ENCODE data around the gene ARHGAP24.

The ARHGAP24 gene

DNA sequence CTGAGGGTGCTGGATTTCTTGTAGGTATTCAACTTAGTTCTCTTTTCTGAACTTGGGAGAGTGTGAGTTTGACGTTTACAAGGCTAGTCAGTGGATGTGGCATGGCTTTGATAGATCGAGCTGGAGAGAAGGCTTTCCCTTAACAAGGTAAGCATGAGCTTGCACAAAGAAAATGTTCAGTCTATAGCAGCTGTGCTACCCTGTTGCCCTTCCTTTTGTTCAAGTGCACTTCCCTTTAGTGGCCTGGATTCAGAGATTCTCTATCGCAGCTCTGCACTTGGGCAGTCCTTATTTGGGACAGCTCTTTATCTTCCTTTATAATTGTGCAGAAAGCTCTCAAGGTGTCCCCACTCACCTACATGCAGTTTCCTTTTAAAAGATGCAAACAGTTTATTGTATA, 198.0 kb downstream of the ARHGAP24 start:
- DNase-seq (ENCODE audit: low read depth, low spot score) = no peak
- POLR2A ChIA-PET = no interaction called here
- no peak overlapping the region for H3K4me3 ChIP-seq (ENCODE audit: low read depth, low read length)
- CTCF ChIA-PET = no interaction called here
- TF ChIP-seq, protein P1, sequence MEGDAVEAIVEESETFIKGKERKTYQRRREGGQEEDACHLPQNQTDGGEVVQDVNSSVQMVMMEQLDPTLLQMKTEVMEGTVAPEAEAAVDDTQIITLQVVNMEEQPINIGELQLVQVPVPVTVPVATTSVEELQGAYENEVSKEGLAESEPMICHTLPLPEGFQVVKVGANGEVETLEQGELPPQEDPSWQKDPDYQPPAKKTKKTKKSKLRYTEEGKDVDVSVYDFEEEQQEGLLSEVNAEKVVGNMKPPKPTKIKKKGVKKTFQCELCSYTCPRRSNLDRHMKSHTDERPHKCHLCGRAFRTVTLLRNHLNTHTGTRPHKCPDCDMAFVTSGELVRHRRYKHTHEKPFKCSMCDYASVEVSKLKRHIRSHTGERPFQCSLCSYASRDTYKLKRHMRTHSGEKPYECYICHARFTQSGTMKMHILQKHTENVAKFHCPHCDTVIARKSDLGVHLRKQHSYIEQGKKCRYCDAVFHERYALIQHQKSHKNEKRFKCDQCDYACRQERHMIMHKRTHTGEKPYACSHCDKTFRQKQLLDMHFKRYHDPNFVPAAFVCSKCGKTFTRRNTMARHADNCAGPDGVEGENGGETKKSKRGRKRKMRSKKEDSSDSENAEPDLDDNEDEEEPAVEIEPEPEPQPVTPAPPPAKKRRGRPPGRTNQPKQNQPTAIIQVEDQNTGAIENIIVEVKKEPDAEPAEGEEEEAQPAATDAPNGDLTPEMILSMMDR (IDR thresholded peaks at IDR 0.05; ENCODE audit: insufficient read depth, low read length, missing control alignments) = no peak

DNA sequence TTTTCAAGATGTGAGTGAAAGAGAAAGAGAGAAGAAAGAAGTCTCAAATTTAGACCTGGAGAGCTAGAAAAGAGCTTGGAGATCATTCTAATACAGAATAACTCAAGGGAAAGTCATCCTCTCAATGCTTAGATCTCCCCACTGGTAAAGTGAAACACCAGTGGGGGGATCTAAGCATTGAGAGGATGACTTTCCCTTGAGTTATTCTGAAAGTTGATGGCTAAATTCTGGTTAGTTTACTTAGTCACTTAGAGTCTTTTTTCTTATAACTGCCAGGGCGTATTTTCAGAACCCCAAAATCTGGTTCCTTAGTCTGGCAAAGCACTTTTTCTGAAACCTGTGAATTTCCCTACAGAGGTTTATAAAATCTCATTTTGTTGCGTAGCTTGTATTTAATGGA, 198.6 kb downstream of the ARHGAP24 start:
- POLR2A ChIA-PET = no interaction called here
- CTCF ChIA-PET = no interaction called here
- TF ChIP-seq, protein P1 (IDR thresholded peaks at IDR 0.05; ENCODE audit: insufficient read depth, low read length, missing control alignments) = no peak
- H3K4me3 ChIP-seq (ENCODE audit: low read depth, low read length) = no peak overlapping the region
- no peak for DNase-seq (ENCODE audit: low read depth, low spot score)

DNA sequence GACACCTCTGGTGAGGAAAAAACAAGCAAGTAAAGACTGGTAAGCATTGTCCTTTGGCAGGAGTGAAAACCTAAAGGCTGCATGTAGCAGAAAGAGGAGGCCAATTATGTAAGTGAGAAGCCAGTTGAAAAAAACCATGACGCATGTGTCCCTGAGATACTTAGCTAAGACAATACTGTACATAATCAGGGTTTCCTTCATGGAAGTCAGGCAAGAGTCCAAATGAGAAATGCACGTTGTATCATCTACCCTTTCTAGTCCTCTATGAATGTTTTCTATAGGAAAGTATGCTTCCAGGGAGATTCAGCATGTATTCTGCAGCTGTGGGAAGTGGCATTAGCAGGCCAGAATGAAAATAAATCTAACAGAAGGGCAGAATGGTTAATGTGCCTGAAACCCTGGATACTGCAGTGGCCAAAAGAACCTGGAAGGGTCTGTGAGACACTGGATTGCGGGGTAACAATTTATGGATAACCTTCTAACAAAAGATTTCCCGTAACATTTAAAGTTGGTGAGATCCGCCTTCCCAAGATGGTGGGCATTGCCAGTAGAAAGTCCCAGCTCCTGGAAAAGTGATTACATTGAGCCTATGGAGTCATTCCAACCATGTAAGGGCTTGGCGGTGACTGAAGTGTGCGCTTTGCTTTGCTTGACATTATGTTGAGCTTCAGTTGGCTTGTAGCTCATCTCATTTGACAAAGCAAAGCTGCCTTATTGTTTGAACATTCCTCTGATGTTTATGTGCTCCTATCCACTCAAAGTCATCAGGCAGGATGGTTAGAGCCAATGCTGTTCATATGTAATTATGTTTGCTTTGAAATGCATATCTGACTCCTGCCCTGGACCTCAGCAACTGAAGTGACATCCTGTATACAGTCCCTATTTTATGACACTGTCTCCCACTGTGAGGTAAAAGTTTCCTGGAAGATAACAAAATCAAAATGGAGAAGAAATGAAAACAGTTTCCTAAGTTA, 200.4 kb downstream of the ARHGAP24 start:
- TF ChIP-seq, protein P1 (IDR thresholded peaks at IDR 0.05; ENCODE audit: insufficient read depth, low read length, missing control alignments) = no peak
- H3K4me3 ChIP-seq (ENCODE audit: low read depth, low read length) = no peak overlapping the region
- ChIA-PET POLR2A (no interaction called here), CTCF (no interaction called here)
- no peak for DNase-seq (ENCODE audit: low read depth, low spot score)

DNA sequence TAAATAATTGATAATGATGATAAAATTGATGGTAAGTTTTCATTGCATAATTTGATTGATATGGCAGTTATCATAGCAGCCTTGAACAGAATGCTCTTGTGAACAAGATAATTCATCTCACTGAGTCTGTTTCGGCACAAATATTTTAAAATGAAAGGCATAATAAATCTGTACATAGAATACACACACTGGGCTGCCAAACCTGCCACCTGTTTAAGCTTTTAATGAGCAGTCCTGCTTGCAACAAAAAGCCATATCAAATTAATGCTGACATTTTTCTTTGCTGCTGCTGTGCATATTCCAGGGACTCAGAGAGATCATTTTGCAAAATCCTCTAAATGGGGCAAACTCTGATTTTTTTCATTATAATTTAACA, 201.1 kb downstream of the ARHGAP24 start:
- TF ChIP-seq, protein P1 (IDR thresholded peaks at IDR 0.05; ENCODE audit: insufficient read depth, low read length, missing control alignments) = no peak
- POLR2A ChIA-PET = no interaction called here
- DNase-seq (ENCODE audit: low read depth, low spot score) = no peak
- CTCF ChIA-PET = no interaction called here
- H3K4me3 ChIP-seq (ENCODE audit: low read depth, low read length) = no peak overlapping the region

DNA sequence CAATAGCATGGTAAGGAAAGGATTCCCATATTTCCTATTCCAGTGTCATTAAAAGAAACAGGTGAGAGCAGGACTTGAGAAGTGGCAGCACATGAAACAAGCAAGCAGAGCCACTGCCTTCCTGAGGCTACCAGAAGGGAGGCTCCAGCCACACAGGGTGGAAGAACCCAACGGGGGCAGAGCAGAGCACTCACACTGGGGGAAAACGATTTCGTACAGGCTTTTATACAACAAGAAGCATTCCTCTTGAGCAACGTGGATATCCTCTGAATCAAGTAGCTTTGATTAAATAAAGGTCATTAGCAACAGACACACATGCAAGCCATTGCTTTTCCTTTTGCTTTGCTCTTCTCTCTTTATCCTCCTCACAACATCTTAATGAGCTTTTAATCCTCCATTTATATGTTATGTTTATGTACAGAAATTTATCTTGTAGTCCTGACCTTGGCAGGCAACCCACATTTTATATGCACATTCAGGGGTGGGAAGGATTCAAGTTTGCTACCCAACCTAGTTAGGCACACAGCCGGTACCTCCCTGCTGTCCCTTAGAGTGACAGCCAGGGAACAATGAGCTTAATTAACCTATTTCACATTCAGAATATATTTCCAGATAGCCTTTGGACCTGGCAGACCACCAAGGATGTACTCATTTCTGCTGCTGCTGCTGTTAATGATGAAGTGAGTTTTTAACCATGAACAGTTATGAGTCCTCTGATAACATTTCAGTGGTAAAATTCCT, 202.1 kb downstream of the ARHGAP24 start:
- TF ChIP-seq, protein P1 (IDR thresholded peaks at IDR 0.05; ENCODE audit: insufficient read depth, low read length, missing control alignments) = no peak
- CTCF ChIA-PET = no interaction called here
- H3K4me3 ChIP-seq (ENCODE audit: low read depth, low read length) = no peak overlapping the region
- POLR2A ChIA-PET = no interaction called here
- DNase-seq (ENCODE audit: low read depth, low spot score) = no peak

DNA sequence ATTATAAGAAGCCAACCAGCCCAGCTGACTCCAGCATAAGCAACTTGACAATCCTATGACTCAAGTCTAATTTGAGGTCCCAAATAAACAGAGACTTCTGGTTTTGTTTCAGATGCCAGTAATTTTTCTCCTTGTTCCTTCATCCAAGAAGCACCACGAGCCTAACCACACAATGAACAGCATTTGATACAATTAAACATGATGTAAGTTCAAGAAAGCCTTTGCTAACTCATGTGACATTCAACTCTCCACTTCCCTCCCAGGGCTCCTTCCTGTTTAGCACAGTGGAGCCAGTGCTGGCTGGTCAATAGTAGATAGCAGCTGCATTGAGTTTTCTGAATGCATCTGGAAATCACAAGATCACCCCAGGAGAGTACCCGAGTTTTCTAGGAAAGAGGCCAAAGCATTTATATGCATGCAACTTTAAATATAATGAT, 206.3 kb downstream of the ARHGAP24 start:
- ChIA-PET POLR2A (interaction anchor here (0.7 kb wide), 1 partner anchor 114 kb away, joined by 3 read pairs; no protein-coding TSS in a partner anchor), CTCF (interaction anchor here (2.1 kb wide), 1 partner anchor 287 kb away, joined by 5 read pairs; no protein-coding TSS in a partner anchor)
- DNase-seq (ENCODE audit: low read depth, low spot score) = peak; percentile 97
- no peak overlapping the region for H3K4me3 ChIP-seq (ENCODE audit: low read depth, low read length)
- TF ChIP-seq, protein P1 (IDR thresholded peaks at IDR 0.05; ENCODE audit: insufficient read depth, low read length, missing control alignments) = no peak

Data from AG04449 (cell line).